GM19193 (cell line): ENCODE results near the gene ITGB3.

Experiments
- POLR2A ChIP-seq: IDR thresholded peaks from 4 replicates; pipeline ENCODE4 v1.6.1; 2011; ENCODE audit not compliant: insufficient read depth, insufficient read length; ENCODE audit errors: extremely low read depth

ITGB3 gene

GRCh38 chr17:47317119-47317518, 63.5 kb downstream of the ITGB3 start:
- TF ChIP-seq POLR2A, result no peak

- TF ChIP-seq POLR2A, result no peak
Observed at GRCh38 chr17:47318197-47318918, 64.7 kb downstream of the ITGB3 start.

- TF ChIP-seq POLR2A, result no peak
Observed at GRCh38 chr17:47320879-47321502, 67.4 kb downstream of the ITGB3 start.

DNA sequence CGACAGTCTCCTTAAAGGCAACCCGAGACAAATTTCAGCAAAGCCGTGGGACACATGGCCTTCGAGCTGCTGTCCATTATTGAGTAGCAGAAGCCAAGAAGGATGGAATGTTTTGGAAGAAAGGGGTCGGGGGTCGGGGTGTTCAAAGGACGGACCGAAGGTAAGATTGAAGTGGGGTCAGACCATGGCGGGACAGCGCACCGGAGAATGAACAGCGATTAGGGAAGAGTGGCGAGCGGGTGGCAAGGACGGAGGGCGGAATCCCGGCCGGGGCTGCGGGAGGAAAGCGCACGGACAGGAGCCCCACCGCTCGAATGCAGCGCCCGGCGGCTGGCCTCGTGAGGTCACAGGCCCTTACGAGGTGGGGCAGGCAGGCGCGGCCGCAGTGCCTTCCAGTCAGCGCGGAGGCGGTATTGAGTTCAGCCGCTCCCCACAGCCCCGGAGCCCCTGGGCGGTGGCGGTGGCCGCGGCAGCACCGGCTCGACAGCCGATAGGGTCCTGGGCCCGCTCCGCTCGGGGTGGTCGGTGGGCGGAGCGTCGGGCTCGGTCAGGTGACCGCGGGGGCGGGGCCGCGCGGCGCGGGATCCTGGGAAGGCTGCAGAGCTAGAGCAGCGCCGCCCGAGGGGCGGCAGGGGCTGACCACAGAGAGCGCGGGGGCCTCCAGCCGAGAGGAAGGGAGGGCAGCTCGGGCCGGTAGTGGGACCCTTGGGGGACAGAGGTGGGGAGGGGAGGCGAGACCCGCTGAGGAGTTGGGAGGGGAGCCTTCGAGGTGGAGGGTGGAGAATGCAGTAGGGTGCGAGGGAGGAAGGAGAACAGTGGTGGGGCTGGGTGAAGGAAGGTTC, 70.0 kb downstream of the ITGB3 start, which contains the start of gene EFCAB13:
Gene EFCAB13, plus strand, starts transcription at position 574 of the 842 bp plus-strand sequence. CDS start 4,399 bp downstream, outside the sequence.
- peak; percentile 93 for TF ChIP-seq POLR2A

GRCh38 chr17:47324224-47325020, 70.8 kb downstream of the ITGB3 start:
- TF ChIP-seq POLR2A, result peak; percentile 5

GRCh38 chr17:47325176-47325575, 71.5 kb downstream of the ITGB3 start:
- no peak for TF ChIP-seq POLR2A

- TF ChIP-seq POLR2A, result no peak
Observed at GRCh38 chr17:47330548-47330947, 76.9 kb downstream of the ITGB3 start.

- TF ChIP-seq POLR2A, result no peak
Observed at GRCh38 chr17:47332287-47332686, 78.7 kb downstream of the ITGB3 start.

DNA sequence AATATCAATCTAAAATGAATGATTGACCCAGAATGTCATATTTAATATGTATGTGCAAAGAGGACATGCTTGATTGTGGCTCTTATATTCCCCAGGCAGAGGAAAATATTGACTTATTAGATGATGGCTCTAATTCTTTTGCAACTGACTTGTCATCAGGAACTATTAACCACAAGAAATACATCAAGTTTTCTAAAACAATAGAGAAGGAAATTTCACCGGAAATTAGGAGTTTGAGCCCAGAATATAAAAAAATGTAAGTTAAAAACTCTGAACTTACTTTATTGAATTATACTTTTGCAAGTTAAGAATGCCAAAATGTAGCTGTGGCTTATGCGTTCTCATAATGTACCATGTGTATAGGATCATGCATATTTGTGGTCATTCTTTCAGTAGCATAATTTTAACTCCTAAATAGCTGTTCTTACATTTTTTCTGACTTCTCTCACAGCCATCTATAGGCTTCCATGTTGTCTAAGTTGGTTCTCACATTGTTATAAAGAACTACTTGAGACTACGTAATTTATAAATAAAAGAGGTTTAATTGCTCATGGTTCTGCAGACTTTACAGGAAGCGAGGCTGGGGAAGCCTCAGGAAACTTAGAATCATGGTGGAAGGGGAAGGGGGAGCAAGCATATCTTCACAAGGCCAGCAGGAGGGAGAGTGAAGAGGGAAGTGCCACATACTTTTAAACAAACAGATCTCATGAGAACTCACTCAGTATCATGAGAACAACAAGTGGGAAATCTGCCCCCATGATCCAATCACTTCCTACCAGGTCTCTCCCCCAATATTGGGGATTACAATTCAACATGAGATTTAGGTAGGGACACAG, 81.7 kb downstream of the ITGB3 start:
- TF ChIP-seq POLR2A, result no peak

- TF ChIP-seq POLR2A, result no peak
Observed at GRCh38 chr17:47338026-47338425, 84.4 kb downstream of the ITGB3 start.

GRCh38 chr17:47352848-47353247, 99.2 kb downstream of the ITGB3 start:
- no peak for TF ChIP-seq POLR2A

DNA sequence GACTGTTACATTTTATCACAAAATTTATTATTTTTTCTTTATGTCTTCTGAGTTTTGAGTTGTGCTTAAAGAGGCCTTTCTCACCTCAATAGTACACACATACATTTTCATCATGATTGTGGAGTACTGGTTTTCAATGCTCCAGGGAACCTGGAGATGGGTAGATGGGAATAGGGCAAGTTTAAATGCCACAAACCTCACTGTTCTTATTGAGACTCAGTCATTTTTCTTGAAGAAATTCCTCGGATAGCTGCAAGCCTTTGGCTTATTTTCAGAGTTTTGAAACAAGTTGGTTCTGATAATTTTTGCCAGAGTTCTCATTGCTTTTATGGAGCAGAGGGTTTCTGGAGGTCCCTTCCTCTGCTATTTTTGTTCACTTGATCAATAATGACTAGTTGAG, 105.0 kb downstream of the ITGB3 start:
- TF ChIP-seq POLR2A, result no peak
